GM21423 (cell line): Measurements from ENCODE around the gene GARNL3.

Source experiments
- ATAC-seq: cut with Tn5 transposase; IDR thresholded peaks from one replicate; pipeline ENCODE4 v1.9.1; 2021; ENCODE audit warnings: mild to moderate bottlenecking, moderate library complexity; ENCODE audit not compliant: unreplicated experiment

The GARNL3 gene

GRCh38 chr9:127308652-127309434 lies 44.3 kb downstream of the GARNL3 start:
- ATAC-seq: no peak

- ATAC-seq: no peak
These were observed 45.1 kb downstream of the GARNL3 start for GRCh38 chr9:127309715-127310114.

- no peak for ATAC-seq
These were observed 46.7 kb downstream of the GARNL3 start for GRCh38 chr9:127311239-127311741.

GRCh38 chr9:127313042-127313560 lies 48.5 kb downstream of the GARNL3 start:
- no peak for ATAC-seq

- ATAC-seq: no peak
These were observed 50.3 kb downstream of the GARNL3 start for GRCh38 chr9:127314911-127315310.

GRCh38 chr9:127316586-127317323 lies 52.2 kb downstream of the GARNL3 start:
- ATAC-seq: no peak

- no peak for ATAC-seq
These were observed 54.1 kb downstream of the GARNL3 start for GRCh38 chr9:127318651-127319167.

- ATAC-seq: no peak
These were observed 55.0 kb downstream of the GARNL3 start for GRCh38 chr9:127319366-127320114.

- ATAC-seq: no peak
These were observed 55.5 kb downstream of the GARNL3 start for GRCh38 chr9:127320115-127320378.

- ATAC-seq: no peak
These were observed 58.8 kb downstream of the GARNL3 start for GRCh38 chr9:127323393-127323792.

- no peak for ATAC-seq
These were observed 65.9 kb downstream of the GARNL3 start for GRCh38 chr9:127330501-127330900.

GRCh38 chr9:127333221-127334064 lies 68.9 kb downstream of the GARNL3 start:
- no peak for ATAC-seq

GRCh38 chr9:127334725-127335124 lies 70.2 kb downstream of the GARNL3 start:
- ATAC-seq: no peak

GRCh38 chr9:127336086-127336485 lies 71.5 kb downstream of the GARNL3 start:
- no peak for ATAC-seq

GRCh38 chr9:127336506-127337352 lies 72.2 kb downstream of the GARNL3 start:
- ATAC-seq: no peak

GRCh38 chr9:127340721-127341120 lies 76.1 kb downstream of the GARNL3 start:
- no peak for ATAC-seq

GRCh38 chr9:127341152-127341551 lies 76.6 kb downstream of the GARNL3 start:
- ATAC-seq: no peak

GRCh38 chr9:127344368-127345000 lies 79.9 kb downstream of the GARNL3 start:
- ATAC-seq: no peak

- ATAC-seq: no peak
These were observed 81.0 kb downstream of the GARNL3 start for GRCh38 chr9:127345566-127345965.
